Measurements from ENCODE around the gene TBC1D17.
"Not testable (repeated sequence)": the region's sequence is repeated elsewhere in the genome, so short reads cannot be mapped to it uniquely, and the experiment has no call there.

TBC1D17 gene

GRCh38 chr19:49921871-49922795 is 44.6 kb downstream of the TBC1D17 start:
- DNase-seq (ENCODE audit: low read depth), result no peak

GRCh38 chr19:49923055-49924003 is 45.8 kb downstream of the TBC1D17 start:
- no peak for DNase-seq (ENCODE audit: low read depth)

- DNase-seq (ENCODE audit: low read depth), result no peak
These were observed 46.7 kb downstream of the TBC1D17 start for GRCh38 chr19:49924004-49924880.

GRCh38 chr19:49924881-49925210 is 47.3 kb downstream of the TBC1D17 start:
- DNase-seq (ENCODE audit: low read depth), result not testable (repeated sequence)

- DNase-seq (ENCODE audit: low read depth), result no peak
These were observed 48.0 kb downstream of the TBC1D17 start for GRCh38 chr19:49925486-49925885.

- no peak for DNase-seq (ENCODE audit: low read depth)
These were observed 49.0 kb downstream of the TBC1D17 start for GRCh38 chr19:49926515-49926914.

- no peak for DNase-seq (ENCODE audit: low read depth)
These were observed 50.2 kb downstream of the TBC1D17 start for GRCh38 chr19:49927526-49928264.

- peak; percentile 89 for DNase-seq (ENCODE audit: low read depth)
These were observed 51.7 kb downstream of the TBC1D17 start, which contains the start of the genes ATF5 and NUP62 for GRCh38 chr19:49929121-49929610. TSS of gene ATF5 (plus strand) at chr19:49929205. CDS start at chr19:49930851, 1,646 bp downstream. TSS of gene NUP62 (minus strand) at chr19:49929504. CDS start at chr19:49909807, 19,697 bp downstream.

- DNase-seq (ENCODE audit: low read depth), result peak; percentile 83
These were observed 52.3 kb downstream of the TBC1D17 start for GRCh38 chr19:49929611-49930482.

GRCh38 chr19:49930483-49931011 is 53.0 kb downstream of the TBC1D17 start:
- no peak for DNase-seq (ENCODE audit: low read depth)

- DNase-seq (ENCODE audit: low read depth), result no peak
These were observed 54.0 kb downstream of the TBC1D17 start for GRCh38 chr19:49931293-49932040.

- DNase-seq (ENCODE audit: low read depth), result no peak
These were observed 54.5 kb downstream of the TBC1D17 start for GRCh38 chr19:49932041-49932451.

- no peak for DNase-seq (ENCODE audit: low read depth)
These were observed 55.2 kb downstream of the TBC1D17 start for GRCh38 chr19:49932731-49933131.

- DNase-seq (ENCODE audit: low read depth), result no peak
These were observed 56.1 kb downstream of the TBC1D17 start for GRCh38 chr19:49933643-49934042.

GRCh38 chr19:49936549-49936948 is 59.0 kb downstream of the TBC1D17 start:
- no peak for DNase-seq (ENCODE audit: low read depth)

GRCh38 chr19:49937750-49938381 is 60.4 kb downstream of the TBC1D17 start:
- peak; percentile 65 for DNase-seq (ENCODE audit: low read depth)
